ENCODE measurements around the gene SLC25A44. TPM values are rescaled to one million over a fixed set of nuclear protein-coding genes. Genes with fewer than 3 reads are reported as not detected.

SLC25A44 gene
- total and polyA plus RNA-seq, 2 of the 8 experiments (the other 6 are each of a cell fraction or from before 2014, with no cell fraction given) = 23.4 to 32.1 TPM

DNA sequence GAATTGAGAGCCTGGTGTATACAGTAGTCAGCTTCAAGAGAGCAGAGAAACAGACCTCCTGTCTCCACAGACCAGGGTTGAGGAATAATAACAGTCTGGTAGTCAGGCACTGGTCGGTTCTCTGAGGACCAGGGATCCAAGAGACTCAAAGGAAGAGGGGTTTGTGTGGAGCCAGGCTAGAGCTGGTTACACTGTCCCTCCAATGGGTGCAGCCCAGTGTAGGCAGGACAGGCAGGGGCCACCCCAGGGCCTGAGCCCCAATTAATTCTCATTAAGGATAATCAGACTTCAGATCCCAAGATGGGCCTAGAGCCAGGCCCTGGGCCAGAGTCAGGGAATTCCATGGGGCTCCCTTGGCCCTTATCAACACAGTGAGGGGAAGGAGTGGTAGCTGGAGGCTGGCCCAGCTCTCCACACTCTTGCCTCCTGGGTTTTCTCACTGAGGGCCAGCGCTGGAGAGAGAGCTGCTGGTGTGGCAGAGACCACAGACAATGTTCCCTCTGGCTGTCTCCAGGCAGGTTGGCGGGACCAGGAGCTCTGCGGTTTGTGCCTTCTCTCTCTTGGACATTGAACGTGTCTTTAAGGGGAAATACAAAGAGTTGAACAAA lies 31.4 kb upstream of the SLC25A44 start (continued):
- TF ChIP-seq RXRA (IDR thresholded peaks at IDR 0.05; ENCODE audit: insufficient read depth, low read depth, low read length) (no peak), SUZ12 (IDR thresholded peaks at IDR 0.05; ENCODE audit: low read length) (no peak), POU5F1 (IDR thresholded peaks at IDR 0.05; ENCODE audit: low read depth, low read length) (no peak), RBBP5 (IDR thresholded peaks at IDR 0.05; ENCODE audit: borderline replicate concordance, low read depth, low read length) (no peak)
